Pulmonary artery endothelial cell (primary cell): ENCODE data around the gene SLC25A21. TPM values are rescaled to one million over a fixed set of nuclear protein-coding genes. Genes with fewer than 3 reads are reported as not detected.
"Not testable (repeated sequence)": the region's sequence is repeated elsewhere in the genome, so short reads cannot be mapped to it uniquely, and the experiment has no call there.

Source experiments
- DNase-seq: peaks from one replicate; pipeline ENCODE4 v3.0.0-alpha.2; 2011; ENCODE audit warnings: low read depth, low spot score
- total RNA-seq: library from RNA; depleted of rRNA; stranded (reverse); fragments of >200 nt; gene quantifications from 2 replicates; pipeline ENCODE4 v1.2.3, GENCODE V29; 2014

SLC25A21 gene
- total RNA-seq, 1 donor from 2014 or later, result 2.2 TPM

- DNase-seq, result no peak
Observed at GRCh38 chr14:36829547-36829946, 342.9 kb downstream of the SLC25A21 start.

GRCh38 chr14:36827861-36828260, 344.5 kb downstream of the SLC25A21 start:
- no peak for DNase-seq

GRCh38 chr14:36826614-36827013, 345.8 kb downstream of the SLC25A21 start:
- no peak for DNase-seq

- no peak for DNase-seq
Observed at GRCh38 chr14:36824854-36825253, 347.6 kb downstream of the SLC25A21 start.

GRCh38 chr14:36823651-36824050, 348.8 kb downstream of the SLC25A21 start:
- no peak for DNase-seq

GRCh38 chr14:36822685-36823084, 349.7 kb downstream of the SLC25A21 start:
- no peak for DNase-seq

GRCh38 chr14:36820901-36821300, 351.5 kb downstream of the SLC25A21 start:
- DNase-seq, result no peak

- no peak for DNase-seq
Observed at GRCh38 chr14:36820111-36820709, 352.2 kb downstream of the SLC25A21 start.

GRCh38 chr14:36818794-36819384, 353.5 kb downstream of the SLC25A21 start:
- DNase-seq, result no peak

GRCh38 chr14:36818246-36818645, 354.2 kb downstream of the SLC25A21 start:
- no peak for DNase-seq

GRCh38 chr14:36817071-36817930, 355.1 kb downstream of the SLC25A21 start:
- DNase-seq, result no peak

GRCh38 chr14:36816481-36816880, 355.9 kb downstream of the SLC25A21 start:
- no peak for DNase-seq

GRCh38 chr14:36814783-36815182, 357.6 kb downstream of the SLC25A21 start:
- DNase-seq, result not testable (repeated sequence)

GRCh38 chr14:36810209-36810608, 362.2 kb downstream of the SLC25A21 start:
- no peak for DNase-seq

- DNase-seq, result no peak
Observed at GRCh38 chr14:36807727-36808126, 364.7 kb downstream of the SLC25A21 start.

- no peak for DNase-seq
Observed at GRCh38 chr14:36805131-36805559, 367.3 kb downstream of the SLC25A21 start.

GRCh38 chr14:36797634-36798033, 374.8 kb downstream of the SLC25A21 start:
- no peak for DNase-seq

GRCh38 chr14:36791402-36791801, 381.0 kb downstream of the SLC25A21 start:
- DNase-seq, result no peak

GRCh38 chr14:36785511-36785910, 386.9 kb downstream of the SLC25A21 start:
- DNase-seq, result no peak

GRCh38 chr14:36784541-36784940, 387.9 kb downstream of the SLC25A21 start:
- no peak for DNase-seq

- DNase-seq, result no peak
Observed at GRCh38 chr14:36781897-36782296, 390.5 kb downstream of the SLC25A21 start.

GRCh38 chr14:36773558-36773957, 398.8 kb downstream of the SLC25A21 start:
- DNase-seq, result no peak
